ENCODE results near the gene MS4A7. TPM values are rescaled to one million over a fixed set of nuclear protein-coding genes. Genes with fewer than 3 reads are reported as not detected.
A peak's percentile ranks its signal among the peaks of the same experiment; 100 is the strongest.
"Not testable (repeated sequence)": the region's sequence is repeated elsewhere in the genome, so short reads cannot be mapped to it uniquely, and the experiment has no call there.

The MS4A7 gene
- total RNA-seq, 1 donor, result 0.36 TPM

GRCh38 chr11:60357771-60358170, 20.6 kb upstream of the MS4A7 start:
- peaks cover 2% of the 10 kb centered on the region for H3K9me3 ChIP-seq (ENCODE audit: low read depth, low read length)
- H3K4me2 ChIP-seq (ENCODE audit: insufficient read depth, low read length), result no peak overlapping the region
- no peak for DNase-seq (ENCODE audit: insufficient read length, low spot score, missing footprints)
- no peak overlapping the region for H2AFZ ChIP-seq (ENCODE audit: low read length)
- no peak overlapping the region for H3K4me3 ChIP-seq (ENCODE audit: insufficient read depth, low read length)
- H3K27ac ChIP-seq (ENCODE audit: low read depth, low read length), result no peak overlapping the region
- no peaks in the 10 kb centered on the region for H3K79me2 ChIP-seq (ENCODE audit: insufficient read depth, low read length)
- H3K27me3 ChIP-seq (ENCODE audit: insufficient read depth, low read length), result no peaks in the 10 kb centered on the region
- no peaks in the 10 kb centered on the region for H3K36me3 ChIP-seq (ENCODE audit: insufficient read depth, low read length)
- no peaks in the 10 kb centered on the region for H3K4me1 ChIP-seq (ENCODE audit: insufficient read depth, low read length)
- TF ChIP-seq CTCF (IDR thresholded peaks at IDR 0.05; ENCODE audit: extremely low read depth, low read depth, low read length), result no peak
- no peaks in the 10 kb centered on the region for H4K20me1 ChIP-seq (ENCODE audit: insufficient read depth, low read length)

- H3K36me3 ChIP-seq (ENCODE audit: insufficient read depth, low read length), result no peaks in the 10 kb centered on the region
- TF ChIP-seq CTCF (IDR thresholded peaks at IDR 0.05; ENCODE audit: extremely low read depth, low read depth, low read length), result no peak
These were observed 17.7 kb upstream of the MS4A7 start for GRCh38 chr11:60360621-60361020.

GRCh38 chr11:60362241-60362640, 16.1 kb upstream of the MS4A7 start:
- Histone ChIP-seq H3K79me2 (ENCODE audit: insufficient read depth, low read length) (no peaks in the 10 kb centered on the region), H2AFZ (ENCODE audit: low read length) (no peak overlapping the region), H4K20me1 (ENCODE audit: insufficient read depth, low read length) (no peaks in the 10 kb centered on the region), H3K4me2 (ENCODE audit: insufficient read depth, low read length) (no peak overlapping the region), H3K9me3 (ENCODE audit: low read depth, low read length) (no peaks in the 10 kb centered on the region), H3K27me3 (ENCODE audit: insufficient read depth, low read length) (no peaks in the 10 kb centered on the region), H3K27ac (ENCODE audit: low read depth, low read length) (no peak overlapping the region), H3K4me1 (ENCODE audit: insufficient read depth, low read length) (no peaks in the 10 kb centered on the region), H3K4me3 (ENCODE audit: insufficient read depth, low read length) (no peak overlapping the region), H3K36me3 (ENCODE audit: insufficient read depth, low read length) (no peaks in the 10 kb centered on the region)
- TF ChIP-seq CTCF (IDR thresholded peaks at IDR 0.05; ENCODE audit: extremely low read depth, low read depth, low read length), result no peak
- DNase-seq (ENCODE audit: insufficient read length, low spot score, missing footprints), result peak; percentile 58

More at GRCh38 chr11:60360621-60361020, 17.7 kb upstream of the MS4A7 start:
- peaks cover 2% of the 10 kb centered on the region for H3K9me3 ChIP-seq (ENCODE audit: low read depth, low read length)
- H3K4me2 ChIP-seq (ENCODE audit: insufficient read depth, low read length), result no peak overlapping the region
- DNase-seq (ENCODE audit: insufficient read length, low spot score, missing footprints), result no peak
- no peaks in the 10 kb centered on the region for H4K20me1 ChIP-seq (ENCODE audit: insufficient read depth, low read length)
- no peaks in the 10 kb centered on the region for H3K4me1 ChIP-seq (ENCODE audit: insufficient read depth, low read length)
- H3K79me2 ChIP-seq (ENCODE audit: insufficient read depth, low read length), result no peaks in the 10 kb centered on the region
- H3K4me3 ChIP-seq (ENCODE audit: insufficient read depth, low read length), result no peak overlapping the region
- H3K27ac ChIP-seq (ENCODE audit: low read depth, low read length), result no peak overlapping the region
- no peaks in the 10 kb centered on the region for H3K27me3 ChIP-seq (ENCODE audit: insufficient read depth, low read length)
- H2AFZ ChIP-seq (ENCODE audit: low read length), result no peak overlapping the region

GRCh38 chr11:60363542-60364470, 14.5 kb upstream of the MS4A7 start:
- Histone ChIP-seq H2AFZ (ENCODE audit: low read length) (no peak overlapping the region), H3K4me1 (ENCODE audit: insufficient read depth, low read length) (no peaks in the 10 kb centered on the region), H3K79me2 (ENCODE audit: insufficient read depth, low read length) (no peaks in the 10 kb centered on the region), H3K27ac (ENCODE audit: low read depth, low read length) (no peak overlapping the region), H4K20me1 (ENCODE audit: insufficient read depth, low read length) (no peaks in the 10 kb centered on the region), H3K4me2 (ENCODE audit: insufficient read depth, low read length) (no peak overlapping the region), H3K27me3 (ENCODE audit: insufficient read depth, low read length) (no peaks in the 10 kb centered on the region), H3K36me3 (ENCODE audit: insufficient read depth, low read length) (no peaks in the 10 kb centered on the region), H3K4me3 (ENCODE audit: insufficient read depth, low read length) (no peak overlapping the region), H3K9me3 (ENCODE audit: low read depth, low read length) (no peaks in the 10 kb centered on the region)
- peak; percentile 73 for TF ChIP-seq CTCF (IDR thresholded peaks at IDR 0.05; ENCODE audit: extremely low read depth, low read depth, low read length)
- peak; percentile 49 for DNase-seq (ENCODE audit: insufficient read length, low spot score, missing footprints)

GRCh38 chr11:60366262-60366904, 11.9 kb upstream of the MS4A7 start:
- H3K4me1 ChIP-seq (ENCODE audit: insufficient read depth, low read length); H3K4me3 ChIP-seq (ENCODE audit: insufficient read depth, low read length); H3K36me3 ChIP-seq (ENCODE audit: insufficient read depth, low read length); DNase-seq (ENCODE audit: insufficient read length, low spot score, missing footprints); H3K9me3 ChIP-seq (ENCODE audit: low read depth, low read length); H3K79me2 ChIP-seq (ENCODE audit: insufficient read depth, low read length); H4K20me1 ChIP-seq (ENCODE audit: insufficient read depth, low read length); H3K27me3 ChIP-seq (ENCODE audit: insufficient read depth, low read length); H3K27ac ChIP-seq (ENCODE audit: low read depth, low read length); H2AFZ ChIP-seq (ENCODE audit: low read length); H3K4me2 ChIP-seq (ENCODE audit: insufficient read depth, low read length): not testable (repeated sequence)
